GM21825 (cell line): Measurements from ENCODE around the gene S100A6.

Experiments
- ATAC-seq: cut with Tn5 transposase; IDR thresholded peaks from one replicate; pipeline ENCODE4 v1.9.1; 2021; ENCODE audit warnings: mild to moderate bottlenecking, moderate library complexity; ENCODE audit not compliant: unreplicated experiment

The S100A6 gene

DNA sequence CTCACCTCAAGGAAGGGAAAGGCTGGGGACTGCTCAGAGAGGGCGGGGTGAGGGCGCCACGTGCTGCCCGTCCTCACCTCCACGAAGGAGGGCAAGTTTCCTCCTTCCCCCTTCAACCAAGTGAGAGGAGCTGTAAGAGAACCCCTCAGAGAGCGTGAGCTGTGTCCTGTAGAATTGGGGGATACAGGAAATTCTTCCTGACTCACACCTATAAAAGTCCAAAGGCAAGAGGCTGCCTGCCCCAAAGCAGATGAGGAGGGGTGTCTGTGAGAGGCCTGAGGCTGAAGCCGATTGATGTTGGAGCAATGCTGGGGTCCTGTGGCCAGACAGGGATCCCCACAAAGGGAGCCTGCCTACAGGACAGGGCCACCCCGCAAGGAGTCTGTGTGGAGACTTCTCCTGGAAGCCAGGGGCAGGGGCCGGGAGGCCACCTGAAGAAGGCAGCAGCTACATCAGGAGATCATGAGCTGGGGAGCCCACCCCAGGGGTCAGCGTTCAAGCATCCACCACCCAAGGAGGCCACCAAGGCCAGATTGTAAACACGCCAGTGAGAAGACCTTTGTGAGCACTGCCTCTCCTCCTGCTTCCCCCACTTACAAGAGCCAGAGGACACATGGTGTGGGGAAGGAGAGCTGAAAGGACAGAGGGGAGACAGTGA, 27.7 kb downstream of the S100A6 start:
- no peak for ATAC-seq

DNA sequence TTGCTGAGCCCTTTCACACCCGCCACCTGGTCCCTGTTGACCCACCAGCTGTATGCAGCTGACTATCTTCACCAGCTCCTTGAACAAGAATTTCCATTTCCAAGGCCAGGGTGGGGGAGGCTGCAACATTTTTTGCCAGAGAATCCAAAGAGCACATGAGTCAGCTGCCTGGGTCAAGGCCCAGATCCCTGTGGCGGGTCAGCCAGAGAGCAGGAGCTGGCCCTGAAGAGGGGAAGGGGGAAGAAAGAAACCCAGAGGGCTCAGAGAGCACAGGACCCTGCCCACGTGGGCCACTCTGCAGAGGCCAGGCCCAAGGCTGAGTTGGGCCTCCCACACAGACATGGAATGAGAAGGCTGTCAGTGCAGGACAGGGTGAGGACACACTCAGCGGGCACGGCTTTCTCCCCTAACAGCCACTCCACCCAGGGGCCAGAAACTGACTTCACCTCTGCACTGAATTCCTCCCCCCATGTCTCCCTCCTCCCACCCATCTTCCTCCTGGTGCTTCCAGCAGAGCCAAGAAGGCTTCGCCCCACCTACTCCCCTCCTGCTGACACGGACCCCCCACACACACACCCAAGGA, 28.9 kb downstream of the S100A6 start:
- ATAC-seq: no peak

GRCh38 chr1:153506386-153506785, 29.4 kb downstream of the S100A6 start:
- no peak for ATAC-seq

DNA sequence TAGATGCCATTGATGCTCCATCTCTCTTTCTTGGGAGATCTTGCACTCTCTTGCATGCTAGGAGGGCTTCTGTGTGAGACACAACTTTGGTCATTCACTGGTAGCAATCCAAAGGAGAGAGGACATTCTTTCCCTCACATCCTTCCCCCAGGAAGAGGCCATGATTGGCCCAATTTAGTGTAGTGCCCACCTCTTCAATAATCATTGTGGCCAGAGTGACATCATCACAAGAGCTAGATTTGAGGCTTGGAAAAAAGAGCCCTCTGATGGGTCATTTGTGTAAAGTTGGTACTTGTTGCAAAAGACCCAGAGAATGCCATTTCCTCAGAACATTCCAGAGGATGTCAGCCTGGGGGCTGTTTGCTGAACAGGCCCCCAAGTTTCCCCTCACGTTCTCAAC, 30.2 kb downstream of the S100A6 start:
- no peak for ATAC-seq

GRCh38 chr1:153503766-153504165, 32.0 kb downstream of the S100A6 start:
- ATAC-seq: no peak

DNA sequence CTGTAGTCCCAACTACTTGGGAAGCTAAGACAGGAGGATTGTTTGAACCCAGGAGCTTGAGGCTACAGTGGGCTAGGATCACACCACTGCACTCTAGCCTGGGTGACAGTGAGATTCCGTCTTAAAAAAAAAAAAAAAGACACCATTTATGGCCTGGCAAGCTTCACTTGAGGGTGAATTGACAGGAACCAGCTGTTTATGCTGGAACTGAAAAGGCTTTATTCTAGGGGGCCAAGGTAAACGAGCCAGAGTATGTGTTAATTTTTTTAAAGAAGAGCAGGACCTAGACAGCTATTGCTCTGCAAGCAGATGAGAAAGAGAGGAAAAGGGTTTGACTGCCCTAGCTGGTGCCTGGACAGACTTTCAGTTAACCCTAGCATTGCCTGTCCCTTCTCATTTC, 37.0 kb downstream of the S100A6 start:
- no peak for ATAC-seq

GRCh38 chr1:153495536-153495935, 40.3 kb downstream of the S100A6 start:
- ATAC-seq: no peak

DNA sequence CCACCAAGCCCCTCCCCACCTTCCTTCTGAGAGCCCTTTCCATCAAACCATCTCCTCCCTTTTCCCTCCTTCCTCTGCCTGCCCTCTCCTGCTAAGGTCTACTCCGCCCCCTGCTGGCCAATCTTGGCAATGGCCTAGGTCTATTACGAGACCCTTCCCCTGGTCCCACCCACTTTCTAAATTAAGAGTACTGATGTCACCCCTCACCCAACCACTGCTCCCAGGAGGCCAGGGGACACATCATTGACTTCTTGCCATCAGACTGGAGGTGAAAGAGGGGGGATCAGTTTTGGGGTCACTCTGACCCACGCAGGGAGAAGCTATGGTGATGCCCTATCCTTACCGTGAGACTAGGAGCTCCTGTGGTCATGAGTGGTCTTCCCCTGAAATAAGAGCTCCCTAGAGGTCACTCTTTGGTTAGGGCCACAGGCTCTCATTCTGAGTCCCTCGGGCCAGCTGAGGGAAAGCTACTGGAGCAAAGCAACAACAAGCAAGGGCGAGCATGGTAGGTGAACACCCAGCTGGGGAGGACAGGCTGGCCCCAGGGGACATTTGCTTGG, 40.7 kb downstream of the S100A6 start:
- no peak for ATAC-seq

DNA sequence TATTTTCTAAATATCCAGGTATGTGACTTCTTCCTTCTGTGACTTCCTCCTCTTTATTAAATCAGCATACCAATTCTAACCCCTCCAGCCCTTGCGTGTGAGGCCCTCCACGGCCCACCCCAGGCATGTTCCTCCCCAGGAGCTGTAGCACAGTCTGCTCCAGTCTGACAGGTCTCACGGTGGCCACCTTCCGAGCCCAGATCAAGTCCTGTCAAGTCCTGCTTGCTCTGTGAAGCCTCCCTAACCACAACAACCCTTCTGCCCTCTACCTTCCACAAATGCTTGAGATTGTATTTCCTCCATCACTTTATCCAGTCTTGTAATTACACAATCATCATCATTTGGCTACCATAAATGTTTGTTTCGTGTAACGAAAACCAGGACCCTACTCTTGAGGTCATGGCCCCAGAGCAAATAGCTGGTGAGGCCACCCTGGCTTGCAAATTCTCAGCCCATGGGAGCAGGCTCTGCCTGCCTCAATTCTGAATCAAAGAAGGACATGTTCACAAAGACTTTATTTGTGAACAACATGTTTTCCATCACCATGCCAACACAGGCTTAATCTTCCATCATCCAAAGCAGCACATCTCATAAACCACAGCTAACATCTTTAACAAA, 42.3 kb downstream of the S100A6 start:
- no peak for ATAC-seq

DNA sequence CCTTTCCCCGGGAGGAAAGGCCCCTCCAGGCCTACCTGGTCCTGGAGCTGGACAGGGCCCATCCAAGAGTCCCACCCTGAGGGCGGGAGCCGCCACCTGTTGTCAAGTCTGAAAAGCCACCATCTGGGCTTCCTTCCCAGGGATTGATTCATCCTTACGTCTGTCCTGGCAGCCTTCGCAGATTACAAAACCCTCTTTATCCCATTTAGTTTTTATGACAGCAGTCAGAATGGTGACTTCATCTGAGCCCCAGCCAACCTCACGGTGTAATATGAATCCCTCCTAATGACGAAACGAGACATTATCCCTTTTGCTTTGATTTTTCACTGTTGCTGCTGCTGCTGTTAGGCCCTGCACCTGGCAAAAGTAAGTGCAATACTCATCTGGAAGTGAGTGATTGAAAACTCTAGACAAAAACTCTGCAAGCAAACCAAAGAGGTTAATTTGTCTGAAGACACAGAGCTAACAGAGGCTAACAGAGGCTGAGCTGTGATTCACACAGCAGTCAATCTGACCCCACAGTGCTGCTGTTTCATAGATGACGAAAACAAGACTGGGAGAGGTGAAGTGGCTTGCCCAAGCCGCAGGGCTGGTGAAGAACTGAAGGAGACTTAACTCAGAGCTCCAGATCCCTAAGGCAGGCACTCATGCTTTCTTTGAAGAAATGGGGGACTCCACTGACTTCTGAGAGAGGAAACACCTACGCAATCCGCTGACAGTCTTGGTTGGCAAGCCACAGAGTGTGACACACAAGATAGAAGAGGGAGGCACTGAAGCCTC, 45.3 kb downstream of the S100A6 start:
- no peak for ATAC-seq

DNA sequence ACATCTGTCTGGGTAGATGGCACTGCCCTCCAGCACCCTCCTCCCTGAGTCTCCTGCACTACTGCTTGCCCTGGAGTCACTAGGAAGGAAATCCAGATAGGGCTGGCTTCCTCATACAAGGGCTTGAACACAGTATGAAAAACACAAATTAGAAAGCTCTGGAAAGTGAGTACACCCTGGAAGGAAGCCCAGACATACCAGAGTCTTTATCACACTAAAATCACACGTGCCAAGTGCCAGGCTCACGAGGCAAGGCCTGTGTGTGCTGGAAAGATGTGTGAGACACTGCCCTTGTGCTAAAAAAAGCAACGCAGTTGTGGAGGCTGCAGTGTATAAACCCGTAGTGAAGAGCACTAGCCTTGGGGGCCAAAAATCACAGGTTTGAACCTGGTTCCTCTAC, 47.1 kb downstream of the S100A6 start:
- no peak for ATAC-seq

DNA sequence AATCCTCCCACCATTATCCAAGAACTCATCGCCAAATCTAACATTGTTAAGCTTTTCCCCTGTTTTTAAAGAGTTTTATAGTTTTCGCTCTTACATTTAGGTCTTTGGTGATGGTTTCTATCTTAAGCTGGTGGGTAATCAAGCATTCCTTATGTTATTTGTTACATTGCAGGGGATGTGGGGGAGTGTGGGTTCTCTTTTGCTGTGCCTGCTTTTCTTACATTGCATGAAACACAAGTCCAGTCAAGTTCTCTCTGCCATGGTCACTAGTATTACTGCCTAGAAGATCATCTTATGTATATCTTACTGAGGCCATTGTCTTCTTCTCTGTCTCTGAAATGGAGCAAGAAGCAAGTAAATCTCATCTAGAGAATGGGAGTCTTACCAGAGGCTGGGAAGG, 48.1 kb downstream of the S100A6 start:
- no peak for ATAC-seq

- ATAC-seq: no peak
Measured at GRCh38 chr1:153485863-153486262, 49.9 kb downstream of the S100A6 start.
